CD4-positive, alpha-beta T cell treated with Interleukin-15 for 1 hour (primary cell): Measurements from ENCODE around the gene RCOR1.

Source experiments
- DNase-seq: peaks from one replicate; pipeline ENCODE4 v3.0.0-alpha.2; 2020

Gene RCOR1

DNA sequence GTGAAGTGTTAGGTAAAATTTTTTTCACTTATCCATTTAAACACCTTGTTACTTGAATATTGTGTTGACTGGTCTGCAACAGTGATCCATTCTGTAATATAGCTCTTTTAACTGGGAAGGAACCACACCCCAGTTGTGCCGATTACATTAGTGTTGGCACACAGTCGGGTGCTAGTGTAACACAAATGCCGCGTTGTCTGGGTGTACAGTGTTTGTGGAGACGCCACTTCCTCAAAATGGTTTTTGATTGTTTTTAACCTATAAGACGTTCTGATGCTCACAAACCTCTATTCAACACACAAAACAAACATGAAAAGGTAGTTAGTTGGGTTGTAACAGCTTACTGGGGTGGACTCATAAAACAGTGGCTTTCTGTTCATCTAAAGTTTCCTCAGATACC is 136.8 kb downstream of the RCOR1 start:
- no peak for DNase-seq

DNA sequence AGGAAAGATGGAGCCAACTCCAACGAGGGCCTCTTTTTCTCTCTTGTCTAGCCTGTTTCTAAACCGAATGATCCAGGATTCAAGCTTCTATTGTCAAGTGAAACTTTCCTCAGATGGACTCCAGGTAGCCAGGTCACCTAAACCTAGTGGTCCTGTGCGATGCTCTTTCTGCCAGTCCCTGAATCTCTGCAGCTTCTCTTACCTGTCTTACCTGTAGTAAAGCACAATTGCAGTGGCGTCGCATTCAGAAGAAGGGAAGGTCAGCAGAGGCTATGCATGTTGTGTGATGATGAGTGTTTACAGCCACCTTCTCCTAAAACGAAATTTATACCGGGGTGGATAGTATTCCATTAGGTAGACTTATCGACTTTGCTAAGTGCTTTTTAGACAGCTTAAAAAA is 137.4 kb downstream of the RCOR1 start:
- DNase-seq = no peak

DNA sequence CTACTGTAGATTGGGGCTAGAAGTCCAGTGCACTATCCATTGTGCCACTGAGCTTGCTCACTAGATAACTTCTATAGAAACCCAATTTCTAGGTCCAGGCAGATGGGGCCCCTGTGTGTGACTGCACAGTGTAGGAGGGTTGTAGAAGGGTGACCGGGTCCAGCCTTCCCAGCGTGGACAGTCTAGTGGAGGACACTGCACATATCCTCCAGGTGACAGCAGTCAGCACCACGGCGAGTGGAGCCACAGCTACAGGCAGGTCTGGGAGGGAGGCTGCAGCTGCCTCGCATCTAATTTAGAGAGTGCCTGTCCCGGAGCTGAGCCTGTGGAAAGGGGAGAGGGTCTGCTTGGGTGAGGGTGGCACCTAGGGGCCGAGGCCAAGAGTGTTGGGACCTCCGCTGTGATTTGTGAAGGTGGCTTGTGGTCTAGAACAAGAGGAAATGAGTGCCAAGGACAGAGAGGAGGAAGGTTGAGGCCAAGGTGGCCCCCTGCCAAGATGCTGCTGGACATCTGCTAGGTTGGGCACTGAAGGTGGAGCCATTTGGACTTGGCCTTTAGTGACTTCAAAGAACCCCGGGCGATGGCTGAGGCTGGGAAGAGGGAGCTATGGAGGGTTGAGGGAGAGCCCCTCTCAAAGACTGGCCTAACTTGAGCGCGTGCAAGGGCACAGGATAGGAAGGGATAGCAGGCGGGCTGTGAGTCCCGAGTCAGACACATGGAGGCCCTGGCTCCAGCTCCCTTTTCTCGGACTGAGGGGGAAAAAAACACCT is 138.8 kb downstream of the RCOR1 start:
- no peak for DNase-seq

DNA sequence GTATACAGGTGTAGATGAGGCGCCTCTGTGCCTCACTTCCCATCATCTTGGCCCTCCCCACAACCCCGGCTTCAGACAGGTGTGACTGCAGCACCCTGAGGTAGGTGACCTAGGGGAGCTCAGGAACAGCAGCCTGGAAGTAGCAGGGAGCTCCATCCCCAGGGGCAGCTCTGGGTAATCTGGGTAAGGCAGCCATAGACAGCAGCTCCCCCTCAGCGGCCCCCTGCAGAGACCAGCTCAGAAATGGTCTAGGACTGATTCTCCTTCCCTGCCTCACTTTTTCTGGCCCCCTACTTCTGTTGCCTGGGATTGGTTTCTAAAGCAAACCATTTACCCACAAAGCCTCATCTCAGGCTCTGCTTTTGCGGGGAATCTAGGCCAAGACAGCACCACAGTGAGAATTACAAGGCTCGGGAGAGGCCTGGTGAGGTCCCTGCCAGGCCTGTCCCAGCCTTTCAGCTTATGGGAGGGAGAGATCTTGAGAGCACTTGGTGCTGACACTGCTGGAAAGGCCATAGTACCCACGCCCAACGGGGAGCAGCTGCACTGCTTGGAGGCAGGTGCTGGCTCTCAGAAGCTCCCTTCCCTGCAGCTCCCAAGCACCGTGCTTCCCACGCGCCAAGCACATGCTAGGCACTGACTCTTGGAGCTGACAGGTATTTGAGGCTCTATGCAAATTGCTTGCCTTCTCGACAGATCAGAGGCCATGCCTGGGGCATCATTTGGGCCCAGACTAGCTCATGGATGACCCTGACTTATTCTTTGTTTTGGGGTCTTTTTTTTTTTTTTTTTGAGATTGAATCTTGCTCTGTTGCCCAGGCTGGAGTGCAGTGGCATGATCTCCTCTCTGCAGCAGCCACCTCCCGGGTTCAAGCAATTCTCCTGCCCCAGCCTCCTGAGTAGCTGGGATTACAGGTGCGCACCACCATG is 139.7 kb downstream of the RCOR1 start:
- no peak for DNase-seq

DNA sequence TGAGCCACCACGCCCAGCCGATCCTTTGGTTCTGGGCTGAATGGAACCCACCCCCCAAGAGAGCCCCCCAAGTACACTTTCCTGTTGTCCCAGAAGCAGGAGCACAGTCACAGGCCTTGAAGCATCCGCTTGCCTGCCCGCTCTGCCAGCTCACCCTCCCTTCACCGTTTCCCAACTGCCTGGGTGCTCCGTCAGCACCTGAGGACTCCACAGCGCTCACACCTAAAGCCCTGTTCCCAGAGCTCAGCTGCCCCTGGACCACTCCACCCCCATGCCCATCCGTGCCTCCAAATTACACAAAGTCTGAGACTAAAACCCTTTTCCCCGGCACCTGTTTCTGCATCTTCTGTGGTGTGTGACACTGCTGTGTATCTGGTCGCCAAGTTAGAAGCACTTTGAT is 140.5 kb downstream of the RCOR1 start:
- no peak for DNase-seq

DNA sequence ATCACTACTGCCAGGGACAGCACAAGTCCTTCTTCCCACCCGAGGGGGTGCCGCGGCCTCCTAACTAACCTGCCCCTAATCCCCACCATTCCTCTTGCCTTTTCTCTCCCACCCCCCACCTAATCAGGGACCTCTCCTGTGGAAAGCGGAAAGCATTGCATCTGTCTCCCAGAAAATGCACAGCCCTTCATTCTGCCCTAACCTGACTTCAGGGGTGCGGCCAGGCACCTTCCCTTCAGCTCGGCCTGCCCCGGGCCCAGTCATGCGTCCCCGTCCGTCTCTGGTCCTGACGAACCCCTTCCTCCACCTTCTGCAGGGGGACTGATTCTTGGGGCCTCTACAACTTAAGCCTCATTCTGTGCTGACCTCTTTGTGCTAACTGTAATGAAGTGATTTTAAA is 140.9 kb downstream of the RCOR1 start:
- no peak for DNase-seq

DNA sequence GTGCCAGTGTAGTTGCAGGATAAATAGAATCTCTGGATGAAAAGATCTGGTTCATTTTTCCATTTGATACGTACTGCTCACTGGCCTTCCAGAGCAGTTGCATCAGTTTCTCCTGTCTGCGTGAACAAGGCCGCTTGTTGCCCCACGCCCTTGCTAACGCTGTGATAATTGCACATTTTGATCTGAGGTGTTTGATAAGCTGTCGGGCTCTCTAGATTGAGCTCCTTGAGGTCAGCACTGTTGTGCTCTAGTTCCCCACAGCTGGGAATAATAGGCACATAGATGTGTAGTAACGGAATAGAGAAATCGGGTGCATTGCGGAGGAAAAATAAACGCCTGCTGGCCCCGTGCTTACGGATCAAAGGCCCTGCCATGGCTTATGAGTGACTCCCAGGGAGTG is 142.0 kb downstream of the RCOR1 start:
- DNase-seq = no peak

DNA sequence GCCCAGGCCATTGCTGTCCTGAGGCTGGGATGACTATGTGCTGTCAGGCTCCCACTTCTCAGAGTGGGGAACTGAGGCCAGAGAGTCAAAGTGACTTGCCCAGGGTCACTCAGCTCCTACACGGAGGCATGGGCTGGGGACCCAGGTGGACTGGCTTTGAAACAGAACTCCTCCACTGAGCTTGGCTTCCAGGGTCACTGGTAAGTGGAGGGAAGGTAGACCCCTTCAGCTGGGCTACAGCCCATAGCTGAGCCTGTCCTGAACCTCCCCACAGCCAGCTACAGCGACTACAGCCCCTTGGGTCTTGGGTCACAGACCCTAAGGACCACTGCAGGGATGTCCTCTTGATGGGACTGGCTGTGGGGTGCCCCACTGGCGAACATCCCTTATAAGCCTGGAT is 144.5 kb downstream of the RCOR1 start:
- no peak for DNase-seq

DNA sequence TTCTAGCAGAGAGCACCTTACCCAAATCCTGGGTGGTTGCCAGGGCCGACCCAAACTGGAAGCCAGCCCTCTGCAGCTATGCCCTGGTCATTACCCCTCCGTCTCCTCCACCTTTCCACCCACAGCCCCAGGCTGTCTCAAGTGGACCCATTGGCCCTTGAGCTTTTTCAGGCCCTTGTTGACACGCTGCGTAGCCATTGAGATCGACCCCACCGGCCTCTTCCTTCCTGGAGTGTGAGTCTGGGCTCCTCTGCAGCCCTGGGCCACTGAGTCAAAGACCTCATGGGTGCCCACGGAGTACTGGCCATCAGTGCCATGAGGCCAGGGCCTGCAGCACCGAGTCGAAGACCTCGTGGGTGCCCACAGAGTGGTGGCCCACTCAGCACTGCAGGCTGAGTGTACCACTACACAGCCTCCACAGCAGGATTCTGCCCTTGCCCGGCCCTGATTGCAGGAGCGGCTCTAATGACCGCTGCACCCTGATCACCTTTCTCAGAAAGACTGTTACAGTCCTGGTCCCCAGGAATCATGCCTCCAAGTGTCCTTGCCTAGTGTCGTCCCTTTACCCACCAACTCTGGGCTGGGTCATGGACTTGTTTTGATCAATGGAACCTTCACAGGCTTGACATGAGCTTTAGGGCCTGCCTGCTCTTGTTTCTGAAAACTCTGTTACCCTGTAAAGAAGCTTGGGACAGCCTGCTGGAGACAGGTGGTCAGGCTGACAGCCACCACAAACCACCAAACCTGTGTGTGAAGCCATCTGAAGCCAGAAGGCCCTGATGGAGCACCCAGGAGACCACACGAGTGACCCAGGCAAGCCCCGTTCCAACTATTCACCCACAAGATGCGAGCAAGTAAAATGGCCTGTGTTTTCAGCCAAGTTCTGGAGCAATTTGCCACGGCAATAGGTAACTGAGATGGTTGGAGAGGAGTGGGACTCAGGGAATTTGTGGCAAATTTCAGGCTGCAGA is 145.2 kb downstream of the RCOR1 start:
- DNase-seq = no peak

DNA sequence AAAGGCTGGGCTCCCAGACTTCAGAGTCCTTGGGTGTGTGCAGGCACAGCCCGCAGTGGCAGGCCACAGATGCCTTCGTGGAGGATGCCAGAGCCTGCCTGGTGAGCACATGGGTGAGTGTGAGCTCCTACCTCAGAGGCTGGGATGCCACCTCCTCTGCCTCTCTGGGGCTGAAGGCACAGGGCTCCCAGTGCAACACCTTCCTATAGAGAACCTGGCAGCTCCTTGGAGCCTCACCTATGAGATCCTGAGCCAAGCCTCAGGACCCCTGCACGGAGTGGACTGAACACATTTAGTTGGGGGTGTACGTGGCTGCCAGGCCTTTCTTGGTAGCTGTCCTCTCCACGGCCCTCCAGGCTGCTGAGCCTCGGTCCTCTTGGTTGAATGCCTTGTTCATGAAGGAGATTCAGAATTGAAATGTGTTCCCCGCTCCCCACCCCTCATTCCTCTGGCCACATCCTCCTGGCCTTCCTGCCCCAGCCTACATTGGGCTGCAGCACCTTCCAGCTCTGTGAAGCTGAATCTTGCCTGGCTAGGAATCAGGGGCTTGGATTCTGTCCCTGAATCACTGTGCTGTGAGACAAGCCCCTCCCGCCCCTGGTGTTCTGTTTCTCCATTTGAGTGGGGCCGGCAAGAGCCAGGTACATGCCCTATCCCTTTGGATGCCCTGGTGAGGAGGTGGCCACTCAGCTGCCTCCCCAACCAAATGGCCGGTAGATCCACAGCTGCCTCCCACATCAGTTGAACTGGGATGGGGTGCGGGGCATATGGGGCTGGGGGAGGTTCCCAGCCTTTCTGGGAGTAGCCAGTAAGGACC is 146.1 kb downstream of the RCOR1 start:
- DNase-seq = no peak

DNA sequence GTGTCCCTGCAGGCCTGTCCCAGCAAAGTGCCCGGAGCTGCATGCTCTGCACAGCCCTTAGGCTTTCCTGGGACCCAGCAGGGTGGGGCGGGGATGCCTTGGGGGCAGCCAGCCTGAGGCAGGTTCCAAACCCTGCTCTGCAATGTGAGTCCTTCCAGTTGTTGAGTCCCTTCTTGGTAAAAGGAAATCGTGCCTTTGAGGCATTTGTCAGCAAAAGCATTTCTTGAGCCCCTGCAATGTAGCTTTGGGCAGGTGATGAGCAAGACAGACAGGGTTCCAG is 146.7 kb downstream of the RCOR1 start:
- DNase-seq = no peak

DNA sequence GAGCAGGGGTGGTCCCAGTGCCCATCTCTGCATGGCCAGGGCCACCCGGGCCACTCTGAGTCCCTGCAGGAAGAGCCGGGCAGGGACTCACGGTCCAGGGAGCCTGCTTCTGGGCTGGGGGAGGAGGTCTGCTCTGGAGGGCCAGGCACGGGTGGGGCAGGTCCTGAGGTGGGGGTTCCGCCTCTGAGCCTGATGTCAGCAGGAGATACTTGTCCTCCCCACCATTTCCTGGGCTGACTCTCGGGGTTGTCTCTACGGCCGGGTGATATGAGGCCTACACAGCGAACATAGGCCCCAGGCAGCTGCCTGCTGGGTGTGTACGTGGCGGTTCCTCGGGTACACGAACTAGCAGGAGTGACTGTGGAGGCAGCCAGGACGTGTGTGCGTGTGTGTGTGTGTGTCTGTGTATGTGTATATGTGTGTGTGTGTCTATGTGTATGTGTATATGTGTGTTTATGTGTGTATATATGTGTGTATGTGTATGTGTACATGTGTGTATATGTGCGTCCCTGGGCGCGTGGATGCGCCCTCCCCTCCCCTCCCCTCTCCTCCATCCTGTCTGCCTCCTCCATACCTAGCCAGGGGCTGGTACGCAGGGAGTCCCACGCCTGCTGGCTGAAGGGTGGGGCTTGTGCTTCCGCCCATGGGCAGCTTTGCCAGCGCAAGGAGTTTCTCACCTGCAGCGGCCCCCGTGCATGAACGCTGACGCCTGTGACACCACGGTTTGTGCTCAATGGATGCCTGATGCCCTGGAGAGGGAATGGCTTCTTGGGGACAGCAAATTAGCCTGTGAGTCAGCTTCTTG is 154.4 kb downstream of the RCOR1 start:
- DNase-seq = no peak

DNA sequence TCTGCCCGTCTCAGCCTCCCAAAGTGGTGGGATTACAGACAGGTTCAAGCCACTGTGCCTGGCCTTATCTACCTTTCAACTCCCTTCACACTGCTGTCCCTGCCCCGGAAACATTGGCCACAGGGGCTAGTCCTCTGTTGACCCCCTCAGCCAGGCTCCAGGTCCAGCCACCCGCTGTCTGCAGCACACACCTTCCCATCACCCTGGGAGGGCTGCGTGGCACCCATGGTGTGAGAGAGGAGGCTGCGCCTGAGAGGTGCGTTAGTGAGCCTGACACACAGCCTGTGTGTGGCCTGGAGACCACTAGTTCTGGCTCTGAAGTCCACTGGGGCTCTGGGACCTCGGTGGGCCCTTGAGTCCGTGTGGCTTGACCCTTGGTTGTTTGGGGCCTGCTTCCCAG is 156.4 kb downstream of the RCOR1 start:
- DNase-seq = no peak

DNA sequence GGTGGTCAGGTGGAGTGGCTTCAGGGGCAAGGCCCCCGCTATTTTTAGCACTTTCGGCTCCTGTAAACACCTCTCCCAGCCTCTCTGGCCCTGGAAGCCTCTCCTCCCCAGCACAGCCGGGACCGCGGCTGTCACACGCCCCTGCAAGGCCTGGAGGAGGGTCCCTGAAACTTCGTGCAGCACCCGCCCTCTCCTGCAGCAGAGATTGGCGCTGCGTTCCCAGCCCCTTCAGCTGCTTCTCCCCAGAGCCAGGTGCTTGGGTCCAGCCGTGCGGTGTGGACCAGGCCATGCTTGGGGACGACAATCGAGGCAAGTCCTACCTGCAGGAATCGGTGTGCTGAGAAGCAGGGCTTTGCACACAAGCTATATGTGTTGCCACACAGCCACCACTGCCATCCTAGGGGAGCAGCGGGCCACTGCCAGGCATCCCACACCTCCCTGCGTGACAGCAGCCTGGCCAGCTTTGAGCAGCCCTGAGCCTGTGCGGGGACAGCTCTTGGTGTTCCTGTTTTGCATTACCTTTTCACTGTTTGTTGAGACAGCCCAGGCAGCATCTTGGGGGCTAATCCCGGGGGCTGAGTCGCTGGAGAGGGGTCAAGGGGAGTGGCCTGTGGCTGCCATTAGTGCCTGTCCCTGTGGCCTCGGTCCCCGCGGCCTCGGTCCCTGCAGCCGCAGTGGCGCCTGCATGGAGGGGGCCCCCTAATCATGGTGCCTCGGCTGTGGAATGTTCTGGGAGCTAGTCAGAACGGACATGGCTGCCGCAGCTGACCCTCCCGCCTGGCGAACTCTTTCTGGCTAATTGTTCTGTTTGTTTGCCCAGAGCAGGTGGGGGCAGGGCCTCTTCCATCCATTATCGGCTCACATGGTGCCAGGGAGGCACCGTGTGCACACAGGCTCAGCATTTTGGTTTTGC is 157.2 kb downstream of the RCOR1 start:
- no peak for DNase-seq

DNA sequence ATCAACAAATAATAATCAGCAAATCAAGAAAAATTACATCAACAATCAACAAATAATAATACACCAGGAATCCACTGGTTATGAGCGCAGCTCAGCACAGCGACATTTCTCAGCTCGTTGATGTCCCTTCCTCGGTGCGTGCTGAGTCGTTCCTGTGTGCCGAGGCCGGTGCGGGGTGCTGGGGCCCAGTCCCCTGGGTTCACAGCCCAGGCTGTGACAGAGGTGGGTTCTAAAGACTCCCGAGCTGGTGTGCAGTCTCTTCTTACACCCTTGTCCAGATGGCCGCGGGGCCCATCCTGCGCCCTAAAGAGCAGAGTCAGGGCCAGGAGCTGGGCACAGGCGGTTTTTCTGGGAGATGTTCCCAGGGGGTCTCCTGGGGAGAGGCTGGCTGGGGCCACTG is 157.9 kb downstream of the RCOR1 start:
- DNase-seq = no peak

DNA sequence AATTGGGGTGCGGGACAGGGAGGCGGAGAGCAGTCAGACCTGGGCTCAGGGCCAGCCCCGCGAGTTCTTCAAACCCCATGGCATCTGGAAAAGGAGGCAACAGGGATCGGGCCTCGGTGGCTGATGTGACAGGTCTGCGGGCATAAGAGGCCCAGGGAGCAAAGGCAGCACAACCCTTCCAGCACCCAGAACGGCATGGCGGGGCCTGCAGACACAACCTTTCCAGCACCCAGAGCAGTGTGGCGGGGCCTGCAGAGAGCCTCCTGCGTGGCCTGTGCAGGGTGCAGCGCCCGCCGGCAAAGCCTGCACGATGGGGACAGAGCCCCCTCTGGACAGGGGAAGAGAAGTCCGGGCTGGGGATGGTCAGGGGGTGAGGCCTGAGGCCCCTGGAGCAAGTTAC is 158.6 kb downstream of the RCOR1 start:
- DNase-seq = no peak

DNA sequence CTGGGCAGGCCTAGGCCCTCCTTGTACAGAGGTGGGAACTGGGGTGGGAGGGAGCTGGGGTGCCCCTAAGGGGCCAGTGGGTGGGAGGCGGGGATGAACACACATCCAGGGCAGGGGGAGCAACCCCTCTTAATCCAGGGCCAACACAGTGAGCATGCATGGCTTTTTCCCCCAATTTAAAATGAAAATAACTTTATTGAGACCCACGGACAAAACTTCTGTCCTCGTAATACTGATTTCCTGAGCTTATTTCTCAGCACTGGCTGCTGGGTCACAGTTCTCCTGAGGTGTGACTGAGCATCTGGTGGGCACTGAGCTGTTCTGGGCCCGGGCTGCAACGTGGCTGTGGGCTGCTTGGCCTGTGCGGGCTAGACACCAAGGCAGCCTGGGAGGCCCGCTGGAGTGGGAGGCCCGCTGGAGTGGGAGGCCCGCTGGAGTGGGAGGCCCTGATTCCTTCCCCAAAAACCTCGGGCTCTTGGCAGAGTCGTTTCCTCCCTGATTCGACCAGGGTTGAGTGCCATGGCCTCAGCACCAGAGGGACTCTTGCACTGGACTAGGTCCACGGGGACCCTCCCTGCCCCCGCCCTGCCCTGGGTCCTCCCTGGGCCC is 159.9 kb downstream of the RCOR1 start:
- DNase-seq = no peak

DNA sequence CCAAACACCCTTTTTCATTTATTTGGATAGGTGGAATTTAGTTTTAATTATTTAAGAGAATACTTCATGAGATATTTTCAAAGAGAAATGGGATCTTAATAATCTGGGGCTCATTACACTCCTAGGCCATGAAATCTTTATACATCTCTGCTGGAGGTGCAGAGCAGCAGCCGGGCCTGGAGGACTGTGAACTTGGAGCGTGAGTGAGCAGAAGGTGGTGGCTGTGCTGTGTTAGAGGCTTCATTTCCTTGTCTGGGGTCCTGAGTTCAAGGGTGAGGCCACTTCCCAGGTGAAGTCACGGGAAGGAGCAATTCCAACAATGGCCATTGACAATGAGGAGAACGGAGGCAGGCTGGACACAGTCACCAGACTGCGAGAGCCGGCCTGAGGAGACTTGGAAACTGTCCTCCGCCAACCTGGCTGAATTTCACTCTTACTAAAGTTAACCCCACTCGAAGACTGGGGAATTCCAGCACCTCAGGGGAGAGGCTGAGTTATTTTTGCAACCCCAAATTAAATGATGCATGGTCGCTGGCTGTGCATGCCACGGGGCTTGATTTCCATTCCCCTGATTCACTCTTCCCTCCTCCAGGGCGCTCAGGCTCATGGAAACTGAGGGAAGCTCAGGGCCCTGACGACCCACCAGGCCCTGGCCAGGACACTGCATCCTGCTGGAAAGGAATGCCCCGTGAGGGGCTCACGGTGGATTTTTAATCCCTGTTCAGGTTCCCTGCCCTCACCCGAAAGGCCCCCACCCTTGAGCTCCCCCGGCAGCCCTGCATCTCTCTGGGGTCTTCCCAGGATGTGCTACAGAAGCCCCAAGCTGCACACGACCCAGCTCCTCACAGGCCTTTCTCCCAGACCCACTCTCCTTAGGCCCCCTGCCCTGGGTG is 162.2 kb downstream of the RCOR1 start:
- no peak for DNase-seq

DNA sequence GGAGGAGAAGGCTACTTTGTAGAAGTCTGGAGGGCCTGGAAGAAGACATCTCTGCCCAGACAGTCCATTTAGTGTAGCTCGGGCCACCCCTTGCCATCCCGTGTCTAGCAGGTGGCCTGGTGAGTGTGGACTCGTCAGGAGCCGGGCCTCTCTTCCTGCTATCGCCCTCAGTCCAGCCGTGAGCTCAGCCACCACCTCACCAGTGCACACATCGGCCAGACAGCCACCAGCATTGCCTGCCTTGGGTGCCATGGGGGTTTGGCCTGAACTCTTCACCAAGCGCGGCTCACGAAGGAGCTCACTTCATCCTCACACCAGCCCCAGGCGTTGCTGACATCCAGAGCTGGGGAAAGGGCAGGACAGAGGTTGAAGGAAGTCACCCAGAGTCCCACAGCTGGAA is 165.2 kb downstream of the RCOR1 start:
- no peak for DNase-seq
